GM12864 (cell line): ENCODE results near the gene ZSWIM2.

Experiments used
- DNase-seq: peaks from one replicate; pipeline ENCODE4 v3.0.0-alpha.2; 2011; ENCODE audit warnings: low read depth
- H3K4me3 ChIP-seq: 2 replicates; pipeline ENCODE4 v1.5.1; 2011; ENCODE audit warnings: mild to moderate bottlenecking, low read depth, low read length, control low read depth
- TF ChIP-seq, protein P1 (sequence below): IDR thresholded peaks from 2 replicates; pipeline ENCODE4 v1.5.1; 2011; ENCODE audit warnings: low read depth, mild to moderate bottlenecking, moderate library complexity, low read length, control low read depth, inconsistent platforms; ENCODE audit errors: missing control alignments

The ZSWIM2 gene

DNA sequence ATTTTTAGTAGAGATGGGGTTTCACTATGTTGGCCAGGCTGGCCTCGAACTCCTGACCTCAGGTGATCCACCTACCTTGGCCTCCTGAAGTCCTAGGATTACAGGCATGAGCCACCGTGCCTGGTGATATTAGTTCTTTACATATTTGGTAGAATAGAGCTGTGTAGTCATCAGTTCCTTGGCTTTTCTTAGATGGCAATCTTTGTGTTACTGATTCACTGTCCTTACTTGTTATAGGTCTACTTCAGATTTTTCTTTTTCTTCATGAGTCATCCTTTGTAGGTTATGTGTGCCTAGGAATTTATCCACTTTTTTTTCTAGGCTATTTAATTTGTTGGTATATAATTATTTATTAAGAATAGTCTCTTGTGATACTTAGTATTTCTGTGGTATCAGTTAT lies 30.3 kb upstream of the ZSWIM2 start:
- TF ChIP-seq, protein P1, sequence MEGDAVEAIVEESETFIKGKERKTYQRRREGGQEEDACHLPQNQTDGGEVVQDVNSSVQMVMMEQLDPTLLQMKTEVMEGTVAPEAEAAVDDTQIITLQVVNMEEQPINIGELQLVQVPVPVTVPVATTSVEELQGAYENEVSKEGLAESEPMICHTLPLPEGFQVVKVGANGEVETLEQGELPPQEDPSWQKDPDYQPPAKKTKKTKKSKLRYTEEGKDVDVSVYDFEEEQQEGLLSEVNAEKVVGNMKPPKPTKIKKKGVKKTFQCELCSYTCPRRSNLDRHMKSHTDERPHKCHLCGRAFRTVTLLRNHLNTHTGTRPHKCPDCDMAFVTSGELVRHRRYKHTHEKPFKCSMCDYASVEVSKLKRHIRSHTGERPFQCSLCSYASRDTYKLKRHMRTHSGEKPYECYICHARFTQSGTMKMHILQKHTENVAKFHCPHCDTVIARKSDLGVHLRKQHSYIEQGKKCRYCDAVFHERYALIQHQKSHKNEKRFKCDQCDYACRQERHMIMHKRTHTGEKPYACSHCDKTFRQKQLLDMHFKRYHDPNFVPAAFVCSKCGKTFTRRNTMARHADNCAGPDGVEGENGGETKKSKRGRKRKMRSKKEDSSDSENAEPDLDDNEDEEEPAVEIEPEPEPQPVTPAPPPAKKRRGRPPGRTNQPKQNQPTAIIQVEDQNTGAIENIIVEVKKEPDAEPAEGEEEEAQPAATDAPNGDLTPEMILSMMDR, result no peak
- H3K4me3 ChIP-seq, result no peak overlapping the region
- no peak for DNase-seq

DNA sequence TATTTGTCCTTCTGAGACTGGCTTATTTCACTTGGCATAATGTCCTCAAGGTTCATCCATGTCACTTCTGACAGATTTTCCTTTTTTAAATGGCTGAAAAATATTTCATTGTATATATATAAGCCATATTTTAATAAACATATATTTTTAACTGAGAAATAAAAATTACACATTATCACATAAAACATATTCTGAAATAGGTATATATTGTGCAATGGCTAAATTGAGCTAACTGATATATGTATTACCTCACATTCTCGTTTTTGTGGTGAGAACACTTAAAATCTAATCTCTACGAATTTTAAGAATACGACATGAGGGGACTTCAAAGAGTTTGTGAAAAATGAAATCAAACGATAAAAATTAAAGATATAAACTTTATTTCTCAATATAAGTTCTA lies 25.7 kb upstream of the ZSWIM2 start:
- no peak overlapping the region for H3K4me3 ChIP-seq
- TF ChIP-seq, protein P1, result no peak
- DNase-seq, result no peak

DNA sequence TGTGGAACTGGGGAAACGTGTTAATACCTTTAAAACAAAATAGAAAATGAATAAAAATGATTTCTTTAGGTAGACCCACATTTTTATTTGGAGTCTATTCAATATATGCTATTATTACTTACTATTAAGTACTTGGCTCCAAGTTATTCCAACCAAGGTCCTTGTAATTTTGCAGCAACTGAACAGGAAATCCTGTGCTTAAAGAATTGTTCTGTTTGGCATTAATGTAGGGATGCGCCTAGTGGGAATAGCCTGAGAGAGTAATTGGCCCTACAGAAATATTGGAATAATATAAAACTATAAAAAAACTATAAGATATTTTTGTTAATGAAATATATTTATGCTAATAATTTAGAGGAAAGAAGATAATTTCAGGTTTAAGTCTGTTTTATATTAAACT lies 22.9 kb upstream of the ZSWIM2 start:
- H3K4me3 ChIP-seq, result no peak overlapping the region
- TF ChIP-seq, protein P1, result no peak
- DNase-seq, result no peak

DNA sequence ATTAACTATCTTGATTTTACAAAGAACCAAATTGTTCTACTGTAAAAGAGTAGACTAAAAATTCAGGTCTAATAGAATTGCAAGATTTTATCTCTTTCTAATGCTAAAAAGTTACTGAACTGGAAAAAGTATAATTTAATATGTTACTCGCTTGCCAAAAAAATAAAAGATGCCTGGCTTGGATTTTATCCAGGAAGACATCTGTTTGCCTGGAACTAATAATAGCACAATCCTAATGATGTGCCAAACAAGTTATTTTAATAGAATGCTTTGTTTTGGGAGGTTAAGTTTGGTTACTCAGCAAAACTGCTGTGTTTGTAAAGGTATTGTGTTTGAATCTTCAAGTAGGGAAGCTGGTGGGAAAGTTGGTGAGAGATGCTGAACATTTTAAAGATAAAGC lies 19.4 kb upstream of the ZSWIM2 start:
- DNase-seq, result no peak
- H3K4me3 ChIP-seq, result no peak overlapping the region
- TF ChIP-seq, protein P1, result no peak

DNA sequence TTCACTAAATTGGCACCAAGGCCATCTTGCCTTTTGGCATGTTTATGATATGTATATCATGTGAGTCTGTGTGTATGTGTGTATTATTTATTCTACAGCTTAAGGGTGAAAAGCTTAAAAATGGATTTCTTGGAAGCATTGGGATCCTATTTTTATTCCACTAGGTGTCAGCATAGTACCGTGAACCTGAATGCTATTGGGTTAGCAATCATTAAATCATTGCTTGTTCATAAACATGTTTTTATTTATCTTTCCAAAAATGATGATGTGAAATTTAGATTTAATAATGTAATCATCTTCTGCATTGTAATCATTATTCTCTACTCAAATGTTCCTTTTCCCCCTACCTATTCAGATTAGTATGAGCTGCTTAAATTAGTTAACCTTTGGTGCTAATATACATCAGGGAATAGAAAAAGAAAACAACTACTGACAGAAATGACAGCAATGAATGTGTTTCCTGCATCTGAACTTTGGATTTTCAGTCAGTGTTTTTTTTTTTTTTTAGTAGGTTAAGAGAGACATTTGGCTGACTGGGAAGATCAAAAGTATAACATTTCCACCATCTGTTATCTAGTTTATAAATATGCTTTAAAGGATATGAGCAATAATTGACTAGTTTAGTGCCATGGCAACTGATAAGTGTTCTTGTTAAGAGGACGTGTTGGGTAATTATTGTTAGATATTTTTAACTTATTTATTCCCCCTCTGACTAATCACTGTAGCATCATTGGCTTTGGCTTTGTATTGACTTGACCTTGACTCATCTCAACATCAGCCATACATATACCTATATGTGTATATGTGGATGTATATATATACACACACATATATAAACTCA lies 14.1 kb upstream of the ZSWIM2 start:
- DNase-seq, result no peak
- H3K4me3 ChIP-seq, result no peak overlapping the region
- TF ChIP-seq, protein P1, result peak; percentile 35

DNA sequence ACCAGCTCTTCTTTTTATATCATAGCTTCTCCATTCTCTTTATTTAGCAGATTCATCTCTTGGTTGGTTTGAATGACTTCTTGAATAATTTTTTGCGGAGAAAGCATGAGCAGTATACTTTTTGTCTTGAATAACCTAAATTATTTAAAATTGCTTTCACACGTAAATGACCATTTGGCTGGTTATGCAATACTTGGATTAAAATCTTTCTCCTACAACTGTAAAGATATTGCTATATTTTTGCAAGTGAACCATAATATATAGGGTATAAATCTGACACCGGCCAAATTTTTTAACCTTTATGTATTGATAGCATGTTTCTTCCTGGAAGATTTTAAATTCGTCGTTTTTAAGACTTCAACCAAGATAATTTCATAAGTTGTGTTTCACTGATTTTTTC lies 6.2 kb upstream of the ZSWIM2 start:
- DNase-seq, result no peak
- TF ChIP-seq, protein P1, result no peak
- no peak overlapping the region for H3K4me3 ChIP-seq

DNA sequence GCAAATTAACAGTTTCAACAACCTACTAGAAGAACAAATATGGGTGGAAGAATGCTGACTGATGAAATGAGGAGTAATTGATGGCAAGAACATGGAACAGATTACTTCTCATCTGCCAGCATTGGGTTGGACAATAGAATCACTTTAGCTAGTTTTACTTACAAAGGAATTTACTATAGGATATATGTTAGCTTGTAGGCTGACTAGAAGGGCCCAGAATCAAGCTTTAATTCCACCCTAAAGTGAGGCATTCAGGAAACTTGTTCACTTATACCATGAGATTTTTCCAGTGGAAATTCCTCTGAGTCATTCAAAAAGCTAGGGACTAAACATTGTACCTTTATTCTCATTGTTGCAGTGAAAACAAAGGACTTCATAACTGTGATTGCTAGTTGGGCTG lies 5.0 kb upstream of the ZSWIM2 start:
- no peak overlapping the region for H3K4me3 ChIP-seq
- TF ChIP-seq, protein P1, result no peak
- DNase-seq, result no peak
